ENCODE measurements around the gene RIBC2.
"Not testable (repeated sequence)": the region's sequence is repeated elsewhere in the genome, so short reads cannot be mapped to it uniquely, and the experiment has no call there.

RIBC2 gene

GRCh38 chr22:45413368-45414211 is at the start of gene RIBC2, which contains the start of gene SMC1B:
RIBC2 (plus strand) TSS chr22:45413693; CDS start chr22:45413887, 194 bp downstream.
SMC1B (minus strand) TSS chr22:45413599; CDS start chr22:45413567, 32 bp downstream.
- peak; percentile 53 for DNase-seq (ENCODE audit: low read depth)
- peak within 1 kb of the TSS; percentile 58 for H3K4me3 ChIP-seq (ENCODE audit: low read depth, low read length)
- TF ChIP-seq, protein P1, sequence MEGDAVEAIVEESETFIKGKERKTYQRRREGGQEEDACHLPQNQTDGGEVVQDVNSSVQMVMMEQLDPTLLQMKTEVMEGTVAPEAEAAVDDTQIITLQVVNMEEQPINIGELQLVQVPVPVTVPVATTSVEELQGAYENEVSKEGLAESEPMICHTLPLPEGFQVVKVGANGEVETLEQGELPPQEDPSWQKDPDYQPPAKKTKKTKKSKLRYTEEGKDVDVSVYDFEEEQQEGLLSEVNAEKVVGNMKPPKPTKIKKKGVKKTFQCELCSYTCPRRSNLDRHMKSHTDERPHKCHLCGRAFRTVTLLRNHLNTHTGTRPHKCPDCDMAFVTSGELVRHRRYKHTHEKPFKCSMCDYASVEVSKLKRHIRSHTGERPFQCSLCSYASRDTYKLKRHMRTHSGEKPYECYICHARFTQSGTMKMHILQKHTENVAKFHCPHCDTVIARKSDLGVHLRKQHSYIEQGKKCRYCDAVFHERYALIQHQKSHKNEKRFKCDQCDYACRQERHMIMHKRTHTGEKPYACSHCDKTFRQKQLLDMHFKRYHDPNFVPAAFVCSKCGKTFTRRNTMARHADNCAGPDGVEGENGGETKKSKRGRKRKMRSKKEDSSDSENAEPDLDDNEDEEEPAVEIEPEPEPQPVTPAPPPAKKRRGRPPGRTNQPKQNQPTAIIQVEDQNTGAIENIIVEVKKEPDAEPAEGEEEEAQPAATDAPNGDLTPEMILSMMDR (IDR thresholded peaks at IDR 0.05; ENCODE audit: low read depth, low read length, missing control alignments): no peak

- no peak overlapping the region for H3K4me3 ChIP-seq (ENCODE audit: low read depth, low read length)
- TF ChIP-seq, protein P1 (IDR thresholded peaks at IDR 0.05; ENCODE audit: low read depth, low read length, missing control alignments): no peak
- no peak for DNase-seq (ENCODE audit: low read depth)
Observed at GRCh38 chr22:45366713-45367112, 46.8 kb upstream of the RIBC2 start.

DNA sequence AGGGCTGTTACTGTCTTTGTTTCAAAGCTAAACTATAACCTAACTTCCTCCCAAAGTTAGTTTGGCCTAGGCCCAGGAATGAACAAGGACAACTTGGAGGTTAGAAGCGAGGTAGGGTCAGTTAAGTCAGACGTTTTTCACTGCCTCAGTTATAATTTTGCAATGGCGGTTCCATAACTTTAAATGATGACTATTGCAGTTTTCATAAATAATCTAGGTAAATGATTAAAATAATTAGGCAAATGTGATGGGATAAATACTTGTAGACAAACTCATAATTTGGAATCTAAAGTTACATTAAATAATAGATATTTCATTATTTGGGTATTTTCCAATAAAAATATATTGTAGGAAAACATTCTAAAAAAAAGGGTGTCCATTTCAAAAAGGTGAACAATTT is 39.9 kb upstream of the RIBC2 start:
- not testable (repeated sequence) for DNase-seq (ENCODE audit: low read depth); H3K4me3 ChIP-seq (ENCODE audit: low read depth, low read length)

GRCh38 chr22:45376009-45376408 is 37.5 kb upstream of the RIBC2 start:
- TF ChIP-seq, protein P1 (IDR thresholded peaks at IDR 0.05; ENCODE audit: low read depth, low read length, missing control alignments): no peak

DNA sequence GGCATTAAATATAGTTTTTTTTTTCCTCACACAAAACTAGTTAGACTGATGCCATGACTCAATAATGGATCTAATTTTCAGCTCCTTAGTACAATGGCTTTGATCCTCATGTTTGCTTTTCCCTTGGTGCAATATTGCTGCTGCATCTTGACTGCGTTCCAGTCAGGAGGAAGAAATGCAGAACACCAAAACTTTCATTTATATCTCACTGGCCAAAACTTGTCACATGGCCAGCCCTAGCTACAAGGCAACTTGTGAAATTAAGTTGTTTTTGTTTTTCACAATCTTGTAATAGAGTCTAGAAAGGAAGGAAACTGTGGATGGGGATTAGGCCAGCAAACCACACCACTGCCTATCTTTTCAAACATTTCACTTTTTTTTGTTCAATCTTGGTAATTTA is 36.8 kb upstream of the RIBC2 start:
- no peak overlapping the region for H3K4me3 ChIP-seq (ENCODE audit: low read depth, low read length)
- TF ChIP-seq, protein P1 (IDR thresholded peaks at IDR 0.05; ENCODE audit: low read depth, low read length, missing control alignments): no peak
- no peak for DNase-seq (ENCODE audit: low read depth)

More at GRCh38 chr22:45376009-45376408, 37.5 kb upstream of the RIBC2 start:
- H3K4me3 ChIP-seq (ENCODE audit: low read depth, low read length): no peak overlapping the region
- peak; percentile 27 for DNase-seq (ENCODE audit: low read depth)

DNA sequence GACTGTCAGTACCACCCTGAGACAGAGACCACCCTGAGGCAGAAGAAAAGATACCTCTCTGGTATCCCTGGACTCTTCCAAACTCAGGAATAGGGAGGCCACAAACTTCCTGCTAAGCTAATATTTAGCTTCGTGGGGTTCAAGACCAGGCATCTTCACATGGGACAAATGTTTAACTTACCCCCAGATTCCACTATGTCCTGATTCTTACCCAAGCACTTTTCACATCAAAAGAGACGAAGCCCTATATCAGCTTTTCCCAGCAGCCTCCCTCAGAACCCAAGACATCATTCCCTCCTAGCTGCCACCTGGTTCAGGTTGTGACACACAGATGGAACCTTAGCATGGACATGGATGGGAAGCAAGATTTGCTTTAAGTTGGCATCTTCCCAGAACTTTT is 32.1 kb upstream of the RIBC2 start:
- no peak for DNase-seq (ENCODE audit: low read depth)
- H3K4me3 ChIP-seq (ENCODE audit: low read depth, low read length): no peak overlapping the region
- TF ChIP-seq, protein P1 (IDR thresholded peaks at IDR 0.05; ENCODE audit: low read depth, low read length, missing control alignments): no peak

- DNase-seq (ENCODE audit: low read depth): no peak
- H3K4me3 ChIP-seq (ENCODE audit: low read depth, low read length): no peak overlapping the region
- TF ChIP-seq, protein P1 (IDR thresholded peaks at IDR 0.05; ENCODE audit: low read depth, low read length, missing control alignments): no peak
Observed at GRCh38 chr22:45389546-45389945, 23.9 kb upstream of the RIBC2 start.
